ENCODE measurements around the gene AFAP1L2. TPM values are rescaled to one million over a fixed set of nuclear protein-coding genes. Genes with fewer than 3 reads are reported as not detected.

Gene AFAP1L2
- polyA plus RNA-seq, 2 donors = 7.8 to 8.2 TPM

GRCh38 chr10:114418109-114418508, 13.8 kb upstream of the AFAP1L2 start:
- Histone ChIP-seq H3K4me1 (ENCODE audit: control insufficient read depth in 2 of 2, insufficient read depth in 2 of 2, low read length in 1 of 2) (peaks cover 0 to 3% of the 10 kb centered on the region in 2 donors), H3K4me3 (ENCODE audit: low read depth in 1 of 2, low read length in 2 of 2) (no peak overlapping the region), H3K27ac (ENCODE audit: low read depth in 2 of 2, low read length in 1 of 2) (no peak overlapping the region), H3K9me3 (ENCODE audit: control insufficient read depth in 2 of 2, insufficient read depth in 1 of 2, low read depth in 1 of 2, low read length in 1 of 2) (no peaks in the 10 kb centered on the region), H3K36me3 (ENCODE audit: control insufficient read depth in 2 of 2, insufficient read depth in 2 of 2, low read length in 1 of 2) (no peaks in the 10 kb centered on the region), H3K27me3 (ENCODE audit: control insufficient read depth in 1 of 2, insufficient read depth in 2 of 2, low read length in 2 of 2) (no peaks in the 10 kb centered on the region)
- WGBS, 2 donors = 54 to 60% methylated on average over 1 of the region's 1 CpG

- WGBS, 2 donors = 15 to 23% methylated on average over 9 of the region's 9 CpGs
- Histone ChIP-seq H3K27ac (ENCODE audit: low read depth in 2 of 2, low read length in 1 of 2) (peak overlapping the region; percentile 65 to 77), H3K27me3 (ENCODE audit: control insufficient read depth in 1 of 2, insufficient read depth in 2 of 2, low read length in 2 of 2) (no peaks in the 10 kb centered on the region), H3K36me3 (ENCODE audit: control insufficient read depth in 2 of 2, insufficient read depth in 2 of 2, low read length in 1 of 2) (no peaks in the 10 kb centered on the region), H3K9me3 (ENCODE audit: control insufficient read depth in 2 of 2, insufficient read depth in 1 of 2, low read depth in 1 of 2, low read length in 1 of 2) (no peaks in the 10 kb centered on the region), H3K4me1 (ENCODE audit: control insufficient read depth in 2 of 2, insufficient read depth in 2 of 2, low read length in 1 of 2) (peaks cover 0 to 7% of the 10 kb centered on the region in 2 donors), H3K4me3 (ENCODE audit: low read depth in 1 of 2, low read length in 2 of 2) (no peak overlapping the region)
Measured at GRCh38 chr10:114412907-114413797, 8.8 kb upstream of the AFAP1L2 start.

- no peak overlapping the region for H3K27ac ChIP-seq (ENCODE audit: low read depth in 2 of 2, low read length in 1 of 2)
- 78 to 80% methylated on average over 5 of the region's 5 CpGs for WGBS, 2 donors
- H3K4me3 ChIP-seq (ENCODE audit: low read depth in 1 of 2, low read length in 2 of 2) = no peak overlapping the region
- H3K27me3 ChIP-seq (ENCODE audit: control insufficient read depth in 1 of 2, insufficient read depth in 2 of 2, low read length in 2 of 2) = no peaks in the 10 kb centered on the region
- no peaks in the 10 kb centered on the region for H3K36me3 ChIP-seq (ENCODE audit: control insufficient read depth in 2 of 2, insufficient read depth in 2 of 2, low read length in 1 of 2)
- H3K4me1 ChIP-seq (ENCODE audit: control insufficient read depth in 2 of 2, insufficient read depth in 2 of 2, low read length in 1 of 2) = peaks cover 0 to 7% of the 10 kb centered on the region in 2 donors
- no peaks in the 10 kb centered on the region for H3K9me3 ChIP-seq (ENCODE audit: control insufficient read depth in 2 of 2, insufficient read depth in 1 of 2, low read depth in 1 of 2, low read length in 1 of 2)
Measured at GRCh38 chr10:114408968-114409444, 4.7 kb upstream of the AFAP1L2 start.

- Histone ChIP-seq H3K27ac (ENCODE audit: low read depth in 2 of 2, low read length in 1 of 2) (no peak overlapping the region), H3K4me3 (ENCODE audit: low read depth in 1 of 2, low read length in 2 of 2) (no peak overlapping the region), H3K4me1 (ENCODE audit: control insufficient read depth in 2 of 2, insufficient read depth in 2 of 2, low read length in 1 of 2) (peaks cover 0 to 5% of the 10 kb centered on the region in 2 donors), H3K36me3 (ENCODE audit: control insufficient read depth in 2 of 2, insufficient read depth in 2 of 2, low read length in 1 of 2) (no peaks in the 10 kb centered on the region), H3K27me3 (ENCODE audit: control insufficient read depth in 1 of 2, insufficient read depth in 2 of 2, low read length in 2 of 2) (no peaks in the 10 kb centered on the region), H3K9me3 (ENCODE audit: control insufficient read depth in 2 of 2, insufficient read depth in 1 of 2, low read depth in 1 of 2, low read length in 1 of 2) (no peaks in the 10 kb centered on the region)
- WGBS, 2 donors = 80 to 82% methylated on average over 12 of the region's 12 CpGs
Measured at GRCh38 chr10:114408112-114408967, 4.0 kb upstream of the AFAP1L2 start.

GRCh38 chr10:114406455-114406854, 2.2 kb upstream of the AFAP1L2 start:
- H3K27ac ChIP-seq (ENCODE audit: low read depth in 2 of 2, low read length in 1 of 2) = no peak overlapping the region
- WGBS, 2 donors = 92% methylated on average over 1 of the region's 1 CpG

GRCh38 chr10:114405011-114405350, 679 bp upstream of the AFAP1L2 start:
- Histone ChIP-seq H3K4me1 (ENCODE audit: control insufficient read depth in 2 of 2, insufficient read depth in 2 of 2, low read length in 1 of 2) (no peaks in the 10 kb centered on the region), H3K9me3 (ENCODE audit: control insufficient read depth in 2 of 2, insufficient read depth in 1 of 2, low read depth in 1 of 2, low read length in 1 of 2) (no peaks in the 10 kb centered on the region), H3K36me3 (ENCODE audit: control insufficient read depth in 2 of 2, insufficient read depth in 2 of 2, low read length in 1 of 2) (no peaks in the 10 kb centered on the region), H3K27me3 (ENCODE audit: control insufficient read depth in 1 of 2, insufficient read depth in 2 of 2, low read length in 2 of 2) (no peaks in the 10 kb centered on the region), H3K4me3 (ENCODE audit: low read depth in 1 of 2, low read length in 2 of 2) (peak overlapping the region; percentile 52 to 61), H3K27ac (ENCODE audit: low read depth in 2 of 2, low read length in 1 of 2) (peak overlapping the region; percentile 44 to 72)
- WGBS, 2 donors = 31 to 36% methylated on average over 16 of the region's 16 CpGs

More at GRCh38 chr10:114406455-114406854, 2.2 kb upstream of the AFAP1L2 start:
- no peaks in the 10 kb centered on the region for H3K36me3 ChIP-seq (ENCODE audit: control insufficient read depth in 2 of 2, insufficient read depth in 2 of 2, low read length in 1 of 2)
- H3K9me3 ChIP-seq (ENCODE audit: control insufficient read depth in 2 of 2, insufficient read depth in 1 of 2, low read depth in 1 of 2, low read length in 1 of 2) = no peaks in the 10 kb centered on the region
- no peaks in the 10 kb centered on the region for H3K4me1 ChIP-seq (ENCODE audit: control insufficient read depth in 2 of 2, insufficient read depth in 2 of 2, low read length in 1 of 2)
- H3K4me3 ChIP-seq (ENCODE audit: low read depth in 1 of 2, low read length in 2 of 2) = no peak overlapping the region
- no peaks in the 10 kb centered on the region for H3K27me3 ChIP-seq (ENCODE audit: control insufficient read depth in 1 of 2, insufficient read depth in 2 of 2, low read length in 2 of 2)

GRCh38 chr10:114403541-114404161, 651 bp downstream of the AFAP1L2 start:
- peak overlapping the region; percentile 52 to 61 for H3K4me3 ChIP-seq (ENCODE audit: low read depth in 1 of 2, low read length in 2 of 2)
- WGBS, 2 donors = 1% methylated on average over 44 of the region's 44 CpGs
- H3K36me3 ChIP-seq (ENCODE audit: control insufficient read depth in 2 of 2, insufficient read depth in 2 of 2, low read length in 1 of 2) = no peaks in the 10 kb centered on the region
- peak overlapping the region; percentile 18 to 78 for H3K27ac ChIP-seq (ENCODE audit: low read depth in 2 of 2, low read length in 1 of 2)
- H3K9me3 ChIP-seq (ENCODE audit: control insufficient read depth in 2 of 2, insufficient read depth in 1 of 2, low read depth in 1 of 2, low read length in 1 of 2) = no peaks in the 10 kb centered on the region
- no peaks in the 10 kb centered on the region for H3K4me1 ChIP-seq (ENCODE audit: control insufficient read depth in 2 of 2, insufficient read depth in 2 of 2, low read length in 1 of 2)
- no peaks in the 10 kb centered on the region for H3K27me3 ChIP-seq (ENCODE audit: control insufficient read depth in 1 of 2, insufficient read depth in 2 of 2, low read length in 2 of 2)

GRCh38 chr10:114402871-114403540, 1.3 kb downstream of the AFAP1L2 start:
- Histone ChIP-seq H3K9me3 (ENCODE audit: control insufficient read depth in 2 of 2, insufficient read depth in 1 of 2, low read depth in 1 of 2, low read length in 1 of 2) (no peaks in the 10 kb centered on the region), H3K27me3 (ENCODE audit: control insufficient read depth in 1 of 2, insufficient read depth in 2 of 2, low read length in 2 of 2) (no peaks in the 10 kb centered on the region), H3K36me3 (ENCODE audit: control insufficient read depth in 2 of 2, insufficient read depth in 2 of 2, low read length in 1 of 2) (no peaks in the 10 kb centered on the region), H3K4me1 (ENCODE audit: control insufficient read depth in 2 of 2, insufficient read depth in 2 of 2, low read length in 1 of 2) (no peaks in the 10 kb centered on the region), H3K27ac (ENCODE audit: low read depth in 2 of 2, low read length in 1 of 2) (peak overlapping the region; percentile 18 to 78), H3K4me3 (ENCODE audit: low read depth in 1 of 2, low read length in 2 of 2) (peak overlapping the region; percentile 52 to 61)
- 11 to 22% methylated on average over 17 of the region's 17 CpGs for WGBS, 2 donors

- Histone ChIP-seq H3K27me3 (ENCODE audit: control insufficient read depth in 1 of 2, insufficient read depth in 2 of 2, low read length in 2 of 2) (no peaks in the 10 kb centered on the region), H3K36me3 (ENCODE audit: control insufficient read depth in 2 of 2, insufficient read depth in 2 of 2, low read length in 1 of 2) (no peaks in the 10 kb centered on the region), H3K4me3 (ENCODE audit: low read depth in 1 of 2, low read length in 2 of 2) (no peak overlapping the region), H3K4me1 (ENCODE audit: control insufficient read depth in 2 of 2, insufficient read depth in 2 of 2, low read length in 1 of 2) (no peaks in the 10 kb centered on the region), H3K9me3 (ENCODE audit: control insufficient read depth in 2 of 2, insufficient read depth in 1 of 2, low read depth in 1 of 2, low read length in 1 of 2) (no peaks in the 10 kb centered on the region), H3K27ac (ENCODE audit: low read depth in 2 of 2, low read length in 1 of 2) (no peak overlapping the region)
- 35 to 49% methylated on average over 2 of the region's 2 CpGs for WGBS, 2 donors
Measured at GRCh38 chr10:114402233-114402632, 2.1 kb downstream of the AFAP1L2 start.
